Ectodermal cell (in vitro differentiated cells): ENCODE data around the gene HBS1L.

ENCODE experiments used
- H3K27ac ChIP-seq: 2 replicates; pipeline ENCODE4 v1.7.0; 2013; ENCODE audit warnings: mild to moderate bottlenecking, low read depth, low read length; ENCODE audit not compliant: insufficient read depth, poor library complexity, severe bottlenecking
- H3K27me3 ChIP-seq: 2 replicates; pipeline ENCODE4 v1.7.0; 2013; ENCODE audit warnings: mild to moderate bottlenecking, low read length; ENCODE audit not compliant: insufficient read depth, control insufficient read depth, poor library complexity, severe bottlenecking
- H3K36me3 ChIP-seq: one replicate; pipeline ENCODE4 v1.7.0; 2013; ENCODE audit warnings: low read length; ENCODE audit not compliant: control insufficient read depth, insufficient read depth
- H3K4me1 ChIP-seq: one replicate; pipeline ENCODE4 v1.7.0; 2013; ENCODE audit warnings: low read length; ENCODE audit not compliant: control insufficient read depth, insufficient read depth
- H3K4me3 ChIP-seq: 2 replicates; pipeline ENCODE4 v1.7.0; 2013; ENCODE audit warnings: low read depth, low read length, control low read depth; ENCODE audit not compliant: insufficient read depth
- H3K9me3 ChIP-seq: 2 replicates; pipeline ENCODE4 v1.7.0; 2013; ENCODE audit warnings: mild to moderate bottlenecking, low read length, moderate library complexity; ENCODE audit not compliant: control insufficient read depth
- WGBS, 2 experiments: methylation state at CpG; one replicate each; pipeline ENCODE4 v1.1.7; 2013; ENCODE audit warnings: missing lambda C conversion rate in 2 of 2; 5-methylcytosine and 5-hydroxymethylcytosine counted together

Gene HBS1L

DNA sequence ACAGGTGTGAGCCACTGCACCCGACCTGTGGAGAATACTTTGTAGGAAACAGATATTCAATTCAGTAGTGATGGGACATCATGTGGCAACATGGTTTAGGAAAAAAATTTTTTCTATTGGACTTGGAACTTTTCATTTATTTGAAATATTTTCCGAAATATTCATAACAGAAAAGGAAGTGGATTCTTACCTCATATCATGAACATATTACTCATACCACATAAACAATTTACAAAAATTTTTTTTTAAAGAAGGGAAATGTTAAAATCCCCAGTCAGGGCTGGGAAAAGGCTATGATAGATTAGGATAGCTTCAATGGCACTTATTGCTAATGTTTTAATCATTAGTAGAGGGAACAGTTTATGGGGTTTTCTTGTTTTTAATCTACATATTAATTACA is 97.9 kb downstream of the HBS1L start:
- no peaks in the 10 kb centered on the region for H3K9me3 ChIP-seq
- no peak overlapping the region for H3K4me3 ChIP-seq
- no peaks in the 10 kb centered on the region for H3K27me3 ChIP-seq
- no peak overlapping the region for H3K27ac ChIP-seq
- H3K4me1 ChIP-seq = no peaks in the 10 kb centered on the region
- WGBS, 2 experiments = 92 to 93% methylated on average over 1 of the region's 2 CpGs
- no peaks in the 10 kb centered on the region for H3K36me3 ChIP-seq

DNA sequence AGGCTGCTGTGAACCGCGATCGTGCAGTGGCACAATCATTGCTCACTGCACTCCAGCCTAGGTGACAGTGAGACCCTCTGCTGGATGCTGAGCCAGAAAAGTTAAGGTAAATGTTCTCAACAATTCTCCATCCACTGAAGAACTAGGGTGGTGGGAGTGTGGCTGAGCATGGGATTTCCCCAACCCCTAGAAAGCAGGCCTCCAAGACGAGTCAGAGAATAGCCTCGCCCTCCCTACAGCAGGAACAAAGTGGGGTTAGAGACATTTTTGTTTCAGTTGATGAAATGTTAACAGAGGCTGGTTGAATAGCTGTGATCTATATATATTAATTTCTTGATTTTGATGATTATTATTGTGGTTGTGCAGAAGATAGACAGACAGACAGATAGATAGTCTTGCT is 98.6 kb downstream of the HBS1L start:
- no peaks in the 10 kb centered on the region for H3K27me3 ChIP-seq
- H3K27ac ChIP-seq = no peak overlapping the region
- no peaks in the 10 kb centered on the region for H3K36me3 ChIP-seq
- no peak overlapping the region for H3K4me3 ChIP-seq
- 90 to 97% methylated on average over 5 of the region's 5 CpGs for WGBS, 2 experiments
- no peaks in the 10 kb centered on the region for H3K9me3 ChIP-seq
- no peaks in the 10 kb centered on the region for H3K4me1 ChIP-seq

DNA sequence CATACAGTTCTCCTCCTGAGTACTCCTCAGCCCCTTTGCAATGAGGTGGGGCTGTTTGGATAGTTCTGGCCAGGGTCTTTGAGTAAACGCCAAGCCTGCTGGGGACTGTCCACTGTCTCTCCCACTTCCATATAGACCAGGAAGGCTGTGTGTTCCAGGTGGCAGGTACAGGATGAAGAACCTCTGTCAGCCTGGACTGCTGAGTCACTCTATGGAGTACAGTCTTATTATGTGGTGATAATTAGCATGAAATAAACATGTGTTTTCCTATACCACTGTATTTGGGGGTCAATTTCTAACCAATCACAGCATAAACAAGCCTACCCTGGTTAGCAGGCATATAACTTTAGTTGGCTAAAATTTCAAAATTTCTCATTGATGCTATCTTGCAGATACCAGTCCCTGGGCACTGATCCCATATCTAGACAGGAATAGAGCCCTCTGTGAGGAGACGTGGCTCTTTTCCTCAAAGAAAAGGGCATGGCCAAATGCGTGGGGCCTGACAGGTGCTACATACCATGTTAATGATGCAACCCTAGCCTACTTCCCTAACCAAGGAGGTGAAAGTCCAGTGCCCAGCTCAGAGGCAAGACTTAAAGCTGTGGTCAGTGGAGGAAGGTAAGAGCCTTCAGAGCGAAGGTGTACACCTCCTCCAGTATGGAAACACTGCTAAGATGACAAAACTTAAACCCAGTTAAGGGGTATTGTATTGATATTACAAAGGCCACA is 100.2 kb downstream of the HBS1L start:
- no peaks in the 10 kb centered on the region for H3K4me1 ChIP-seq
- no peak overlapping the region for H3K27ac ChIP-seq
- WGBS, 2 experiments = 93 to 97% methylated on average over 4 of the region's 4 CpGs

DNA sequence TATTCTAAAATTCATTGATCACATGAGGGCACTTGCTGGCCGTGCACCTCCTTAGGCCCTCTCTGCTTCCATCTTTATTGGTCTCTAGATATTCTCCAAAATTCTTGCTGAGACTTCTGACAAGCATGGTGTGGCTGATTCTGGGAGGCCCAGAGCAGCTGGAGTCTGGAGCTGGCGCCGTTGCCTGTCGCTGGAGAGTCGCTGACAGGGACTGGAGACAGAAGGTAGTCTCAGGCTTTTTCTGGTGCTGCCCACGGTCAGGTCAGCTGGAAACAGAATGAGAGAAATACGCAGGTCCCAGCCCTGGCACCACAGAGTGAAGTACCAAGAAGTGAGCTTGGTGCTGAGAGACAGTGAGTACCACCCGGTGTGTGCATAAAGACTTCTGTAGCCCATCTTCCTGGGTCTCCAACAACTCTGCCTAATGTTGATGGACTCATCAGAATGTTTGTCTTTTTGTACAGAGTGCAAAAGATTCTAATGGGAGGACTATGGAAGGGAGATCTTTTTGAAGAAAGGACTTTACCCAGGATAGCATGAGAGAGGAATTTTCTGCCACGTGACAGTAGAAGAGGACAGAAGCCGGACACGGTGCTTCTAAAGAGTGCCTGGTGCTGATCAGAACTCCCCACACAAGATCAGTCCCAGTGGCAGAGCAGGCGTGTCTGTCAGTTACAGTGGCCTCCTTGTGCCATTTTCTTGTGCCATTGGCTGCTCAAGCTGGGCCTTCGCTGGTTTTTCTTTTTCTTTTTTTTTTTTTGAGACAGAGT is 102.9 kb downstream of the HBS1L start:
- no peak overlapping the region for H3K4me3 ChIP-seq
- 93 to 94% methylated on average over 13 of the region's 13 CpGs for WGBS, 2 experiments
- H3K27me3 ChIP-seq = no peaks in the 10 kb centered on the region
- no peaks in the 10 kb centered on the region for H3K9me3 ChIP-seq
- H3K4me1 ChIP-seq = no peaks in the 10 kb centered on the region
- no peak overlapping the region for H3K27ac ChIP-seq
- no peaks in the 10 kb centered on the region for H3K36me3 ChIP-seq

More for the DNA sequence above, 100.2 kb downstream of the HBS1L start:
- Histone ChIP-seq H3K9me3 (no peaks in the 10 kb centered on the region), H3K36me3 (no peaks in the 10 kb centered on the region), H3K4me3 (no peak overlapping the region), H3K27me3 (no peaks in the 10 kb centered on the region)

DNA sequence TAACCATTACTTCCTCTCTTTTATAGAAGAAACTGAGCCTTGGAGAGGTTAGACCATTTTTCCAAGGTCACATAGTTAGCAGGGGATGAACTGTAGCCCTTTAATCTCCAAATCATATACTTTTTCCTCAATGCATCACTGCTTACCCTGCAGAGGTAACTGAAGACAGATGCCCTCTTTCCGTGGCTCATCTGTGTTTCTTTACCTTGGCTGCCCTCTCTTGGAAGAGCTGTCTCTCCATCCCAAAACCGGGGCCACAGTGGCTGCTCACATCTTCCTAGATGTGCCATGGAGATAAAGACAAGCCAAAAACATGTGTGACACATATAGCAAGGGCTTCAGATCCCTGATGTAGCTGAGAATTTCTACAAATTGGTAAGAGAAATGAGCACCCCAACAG is 104.1 kb downstream of the HBS1L start:
- Histone ChIP-seq H3K9me3 (no peaks in the 10 kb centered on the region), H3K36me3 (no peaks in the 10 kb centered on the region), H3K4me3 (no peak overlapping the region), H3K27me3 (no peaks in the 10 kb centered on the region), H3K27ac (no peak overlapping the region), H3K4me1 (no peaks in the 10 kb centered on the region)
- WGBS, 2 experiments = 64 to 69% methylated on average over 2 of the region's 2 CpGs

DNA sequence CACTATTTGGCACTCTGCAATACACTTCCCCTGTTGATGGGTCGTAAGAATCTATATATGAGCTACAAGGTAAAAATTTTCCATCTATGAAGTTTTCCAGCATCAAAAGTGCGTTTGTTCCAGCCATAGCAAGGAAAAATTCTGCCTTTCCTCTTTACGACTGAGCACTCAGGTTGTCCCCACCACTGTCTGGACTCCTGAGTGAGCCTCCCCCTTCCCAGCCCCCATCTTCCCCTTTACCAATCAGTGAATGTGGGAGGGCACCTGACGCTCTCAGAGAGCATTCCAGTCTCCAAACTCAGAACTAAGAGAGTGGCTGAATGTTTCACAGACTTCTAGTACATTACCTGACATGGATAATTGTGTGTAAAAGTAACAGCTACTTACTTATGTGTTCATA is 104.7 kb downstream of the HBS1L start, which contains the start of gene ALDH8A1:
TSS of gene ALDH8A1 (minus strand) at position 175 of the 400 bp plus-strand sequence. CDS start at position 127, 48 bp downstream.
- 74 to 85% methylated on average over 4 of the region's 4 CpGs for WGBS, 2 experiments
- no peak within 1 kb of the TSS for H3K4me3 ChIP-seq
- H3K27me3 ChIP-seq = no peaks in the 10 kb centered on the region
- H3K36me3 ChIP-seq = no peaks in the 10 kb centered on the region
- H3K4me1 ChIP-seq = no peaks in the 10 kb centered on the region
- no peaks in the 10 kb centered on the region for H3K9me3 ChIP-seq
- no peak within 1 kb of the TSS for H3K27ac ChIP-seq

DNA sequence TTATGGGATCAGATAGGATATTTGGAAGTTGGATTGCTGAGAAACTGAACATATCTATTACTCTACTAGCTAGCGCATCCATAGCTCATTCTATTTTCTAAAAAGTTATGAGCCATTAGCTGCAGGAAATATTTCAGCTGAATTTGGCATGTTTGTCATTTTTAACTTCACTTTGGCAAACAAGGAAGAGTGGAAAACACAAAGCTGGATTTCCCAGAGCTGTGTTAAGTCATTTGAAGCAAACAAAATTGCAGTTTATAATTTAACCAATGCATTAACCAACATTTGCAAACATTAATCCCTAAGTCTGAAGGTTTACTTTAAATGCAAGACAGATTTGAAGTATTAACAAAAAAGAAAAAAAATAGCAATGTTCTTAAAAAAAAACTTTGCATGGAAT is 105.9 kb downstream of the HBS1L start:
- WGBS, 2 experiments = 100% methylated on average over 1 of the region's 1 CpG
- no peaks in the 10 kb centered on the region for H3K36me3 ChIP-seq
- H3K4me1 ChIP-seq = no peaks in the 10 kb centered on the region
- H3K27ac ChIP-seq = no peak overlapping the region
- H3K9me3 ChIP-seq = no peaks in the 10 kb centered on the region
- H3K27me3 ChIP-seq = no peaks in the 10 kb centered on the region
- no peak overlapping the region for H3K4me3 ChIP-seq

DNA sequence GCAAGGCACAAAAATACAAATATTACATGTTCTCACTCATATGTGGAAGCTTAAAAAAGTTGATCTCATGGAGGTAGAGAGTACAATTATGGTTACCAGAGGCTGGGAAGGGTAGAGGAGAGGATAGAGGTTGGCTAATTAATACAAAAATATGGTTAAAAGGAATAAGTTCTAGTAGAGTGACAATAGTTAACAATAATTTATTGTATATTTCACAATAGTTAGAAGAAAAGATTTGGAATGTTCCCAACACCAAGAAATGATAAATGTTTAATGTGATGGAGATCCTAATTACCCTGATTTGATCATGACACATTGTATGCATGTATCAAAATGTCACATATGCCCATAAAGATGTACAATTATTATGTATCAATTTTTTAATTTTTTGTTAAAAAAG is 106.5 kb downstream of the HBS1L start:
- no peak overlapping the region for H3K4me3 ChIP-seq
- no peak overlapping the region for H3K27ac ChIP-seq
- H3K9me3 ChIP-seq = no peaks in the 10 kb centered on the region
- no peaks in the 10 kb centered on the region for H3K27me3 ChIP-seq
- no peaks in the 10 kb centered on the region for H3K4me1 ChIP-seq
- no peaks in the 10 kb centered on the region for H3K36me3 ChIP-seq

DNA sequence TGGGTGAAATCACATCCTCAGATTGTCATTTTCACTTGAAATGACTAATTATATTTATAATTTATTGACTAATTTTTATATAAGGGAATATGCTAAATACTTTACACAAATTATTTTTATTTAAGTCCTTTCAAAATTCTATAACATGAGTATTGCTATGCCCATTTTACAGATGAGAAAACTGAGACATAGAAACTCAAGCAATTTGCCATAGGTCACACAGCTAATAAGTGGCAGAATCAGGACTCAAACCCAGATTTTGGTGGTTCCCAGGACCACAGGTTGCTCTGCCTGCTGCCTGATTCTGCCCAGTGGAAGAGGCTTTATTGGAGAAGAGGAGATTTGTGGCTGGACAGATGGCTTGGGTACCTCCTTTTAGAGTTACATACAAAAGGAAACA is 109.6 kb downstream of the HBS1L start:
- H3K4me3 ChIP-seq = no peak overlapping the region
- H3K36me3 ChIP-seq = no peaks in the 10 kb centered on the region
- H3K9me3 ChIP-seq = no peaks in the 10 kb centered on the region
- H3K4me1 ChIP-seq = no peaks in the 10 kb centered on the region
- H3K27ac ChIP-seq = no peak overlapping the region
- H3K27me3 ChIP-seq = no peaks in the 10 kb centered on the region

DNA sequence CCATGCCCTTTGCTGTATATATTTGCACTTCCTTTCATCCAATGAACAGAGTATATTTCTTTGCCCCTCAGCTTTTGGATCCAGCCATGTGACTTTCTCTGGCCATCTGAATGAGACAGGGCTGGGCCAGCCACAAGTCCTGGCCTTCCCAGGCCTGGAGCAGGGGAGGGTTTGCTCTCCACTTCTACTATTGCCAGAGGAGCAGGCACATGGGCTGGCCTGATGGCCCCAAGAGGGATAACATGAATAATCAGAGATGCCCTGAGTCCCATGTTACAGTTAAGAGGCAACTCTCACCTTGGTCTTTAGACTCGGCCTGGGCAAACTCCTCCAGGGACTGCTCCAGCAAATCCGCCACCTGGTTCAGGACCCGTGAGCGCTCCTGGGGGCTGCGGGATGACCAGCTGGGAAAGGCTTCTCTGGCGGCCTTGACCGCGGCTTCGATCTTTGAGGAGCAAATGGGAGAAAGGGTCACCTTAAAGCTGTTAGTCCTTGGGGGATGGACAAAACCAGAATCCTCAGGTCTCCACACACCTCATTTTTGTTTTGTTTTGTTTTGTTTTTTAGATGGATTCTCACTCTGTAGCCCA is 111.0 kb downstream of the HBS1L start:
- Histone ChIP-seq H3K27ac (no peak overlapping the region), H3K4me1 (no peaks in the 10 kb centered on the region), H3K9me3 (no peaks in the 10 kb centered on the region), H3K27me3 (no peaks in the 10 kb centered on the region), H3K36me3 (no peaks in the 10 kb centered on the region), H3K4me3 (no peak overlapping the region)
- 91 to 93% methylated on average over 9 of the region's 9 CpGs for WGBS, 2 experiments
